Measurements from ENCODE around the gene RNPEPL1.

DNA sequence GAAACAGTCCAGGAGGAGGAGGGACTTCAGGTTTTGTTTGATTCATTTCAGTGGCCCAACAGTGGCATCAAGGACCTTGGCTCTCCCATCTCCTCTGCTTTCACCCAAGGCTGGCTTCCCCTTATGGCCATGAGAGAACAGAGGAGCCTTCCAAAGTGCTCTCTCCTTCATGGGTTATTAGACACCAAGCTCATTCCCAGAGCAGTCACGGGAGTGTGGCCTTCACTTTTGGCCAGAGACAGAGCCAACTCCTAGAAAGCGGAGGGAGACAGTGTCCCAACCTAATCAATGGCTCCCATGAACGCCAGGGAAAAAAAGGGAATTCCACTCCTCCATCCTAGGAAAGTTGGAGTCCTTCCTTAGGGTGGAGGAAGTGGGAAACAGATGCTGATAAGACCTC, 9.0 kb upstream of the RNPEPL1 start:
- no peak for TF ChIP-seq POLR2A (IDR thresholded peaks at IDR 0.05)
- TF ChIP-seq, protein P1, sequence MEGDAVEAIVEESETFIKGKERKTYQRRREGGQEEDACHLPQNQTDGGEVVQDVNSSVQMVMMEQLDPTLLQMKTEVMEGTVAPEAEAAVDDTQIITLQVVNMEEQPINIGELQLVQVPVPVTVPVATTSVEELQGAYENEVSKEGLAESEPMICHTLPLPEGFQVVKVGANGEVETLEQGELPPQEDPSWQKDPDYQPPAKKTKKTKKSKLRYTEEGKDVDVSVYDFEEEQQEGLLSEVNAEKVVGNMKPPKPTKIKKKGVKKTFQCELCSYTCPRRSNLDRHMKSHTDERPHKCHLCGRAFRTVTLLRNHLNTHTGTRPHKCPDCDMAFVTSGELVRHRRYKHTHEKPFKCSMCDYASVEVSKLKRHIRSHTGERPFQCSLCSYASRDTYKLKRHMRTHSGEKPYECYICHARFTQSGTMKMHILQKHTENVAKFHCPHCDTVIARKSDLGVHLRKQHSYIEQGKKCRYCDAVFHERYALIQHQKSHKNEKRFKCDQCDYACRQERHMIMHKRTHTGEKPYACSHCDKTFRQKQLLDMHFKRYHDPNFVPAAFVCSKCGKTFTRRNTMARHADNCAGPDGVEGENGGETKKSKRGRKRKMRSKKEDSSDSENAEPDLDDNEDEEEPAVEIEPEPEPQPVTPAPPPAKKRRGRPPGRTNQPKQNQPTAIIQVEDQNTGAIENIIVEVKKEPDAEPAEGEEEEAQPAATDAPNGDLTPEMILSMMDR (IDR thresholded peaks at IDR 0.05), result no peak

All from lower leg skin (tissue), 3 donors.